HepG2 (cell line): Measurements from ENCODE around the gene UCN2. TPM values are rescaled to one million over a fixed set of nuclear protein-coding genes. Genes with fewer than 3 reads are reported as not detected.

ENCODE experiments used
- AGO2 ChIP-seq: fragments of 200-400 bp; formaldehyde crosslinking; optimal IDR thresholded peaks from 2 replicates; pipeline ENCODE3; 2017; ENCODE audit warnings: mild to moderate bottlenecking, low read depth, low read length, moderate library complexity
- FOXC1 ChIP-seq: sonication (generic); formaldehyde crosslinking; IDR thresholded peaks from 2 replicates; pipeline ENCODE4 v1.8.0; 2022; ENCODE audit warnings: mild to moderate bottlenecking, missing genetic modification reagents, borderline replicate concordance
- GLI4 ChIP-seq: sonication (generic); formaldehyde crosslinking; IDR thresholded peaks from 2 replicates; pipeline ENCODE4 v1.5.1; 2020; ENCODE audit warnings: missing genetic modification reagents, mild to moderate bottlenecking, moderate library complexity, borderline replicate concordance
- GRHL1 ChIP-seq: sonication (generic); formaldehyde crosslinking; conservative IDR thresholded peaks from 2 replicates; pipeline ENCODE4 v1.8.0; 2022; ENCODE audit warnings: missing genetic modification reagents
- HOXD1 ChIP-seq: sonication (generic); formaldehyde crosslinking; IDR thresholded peaks from 2 replicates; pipeline ENCODE4 v1.5.0; 2020; ENCODE audit warnings: missing genetic modification reagents
- KLF13 ChIP-seq: sonication (generic); formaldehyde crosslinking; IDR thresholded peaks from 2 replicates; pipeline ENCODE4 v1.4.0; 2020; ENCODE audit warnings: mild to moderate bottlenecking, missing genetic modification reagents
- MEIS1 ChIP-seq: sonication (generic); formaldehyde crosslinking; IDR thresholded peaks from 2 replicates; pipeline ENCODE4 v1.9.0; 2021; ENCODE audit warnings: mild to moderate bottlenecking, missing genetic modification reagents, moderate library complexity, borderline replicate concordance
- RBM39 ChIP-seq: fragments of 200-400 bp; formaldehyde crosslinking; IDR thresholded peaks from one replicate; pipeline ENCODE4 v1.6.1; 2018; ENCODE audit warnings: antibody characterized with exemption, mild to moderate bottlenecking, low read depth, low read length; ENCODE audit not compliant: poor library complexity, severe bottlenecking
- SMAD1 ChIP-seq: sonication (generic); formaldehyde crosslinking; IDR thresholded peaks from 2 replicates; pipeline ENCODE4 v1.4.0; 2020; ENCODE audit warnings: missing genetic modification reagents, low read depth, mild to moderate bottlenecking, borderline replicate concordance
- SMAD3 ChIP-seq: sonication (generic); formaldehyde crosslinking; IDR thresholded peaks from 2 replicates; pipeline ENCODE4 v1.4.0; 2020; ENCODE audit warnings: missing genetic modification reagents
- TSC22D2 ChIP-seq: sonication (generic); formaldehyde crosslinking; IDR thresholded peaks from 2 replicates; pipeline ENCODE4 v1.5.1; 2020; ENCODE audit warnings: missing genetic modification reagents, mild to moderate bottlenecking, borderline replicate concordance
- ZC3H13 ChIP-seq: sonication (generic); formaldehyde crosslinking; IDR thresholded peaks from 2 replicates; pipeline ENCODE4 v1.8.1; 2023; ENCODE audit warnings: mild to moderate bottlenecking, missing genetic modification reagents, moderate library complexity
- ZKSCAN1 ChIP-seq: fragments of 150-350 bp; IDR thresholded peaks from 2 replicates; pipeline ENCODE4 v1.6.1; 2014; ENCODE audit warnings: low read length
- ZNF33B ChIP-seq: sonication (generic); formaldehyde crosslinking; IDR thresholded peaks from 2 replicates; pipeline ENCODE4 v1.5.1; 2020; ENCODE audit warnings: mild to moderate bottlenecking, missing genetic modification reagents
- ZNF766 ChIP-seq: sonication (generic); formaldehyde crosslinking; IDR thresholded peaks from 2 replicates; pipeline ENCODE4 v1.5.0; 2020; ENCODE audit warnings: missing genetic modification reagents, borderline replicate concordance
- ZNF768 ChIP-seq: sonication (generic); formaldehyde crosslinking; IDR thresholded peaks from 2 replicates; pipeline ENCODE4 v1.4.0; 2020; ENCODE audit warnings: missing genetic modification reagents
- polyA plus RNA-seq, 8 experiments: library from polyadenylated mRNA; depleted of rRNA in 3 of 8; stranded (reverse) in 7 of 8; unstranded in 1 of 8; fragments of >200 nt; fragmentation: Illumina TruSeq in 4 of 8; extraction: Trizol in 4 of 8; gene quantifications; 2 replicates each; pipeline versions ENCODE4 v1.2.1 to v1.2.3, GENCODE V29; 2011 to 2016; ENCODE audit warnings: low read depth in 4 of 8, missing spikeins in 1 of 8, mixed read lengths in 1 of 8; ENCODE audit not compliant: insufficient read depth in 1 of 8
- total RNA-seq, 5 experiments: library from RNA; depleted of rRNA; stranded (reverse); fragments of >200 nt; fragmentation: Illumina TruSeq; extraction: Trizol; gene quantifications; 2 replicates each; pipeline ENCODE4 v1.2.3, GENCODE V29; 2016; ENCODE audit warnings: low read depth in 1 of 5
- TF ChIP-seq, protein P1 (sequence below): sonication (generic); formaldehyde crosslinking; IDR thresholded peaks from 2 replicates; pipeline ENCODE4 v1.5.1; 2020; ENCODE audit warnings: mild to moderate bottlenecking, missing genetic modification reagents, moderate library complexity
- TF ChIP-seq, protein P2 (sequence below): sonication (generic); formaldehyde crosslinking; IDR thresholded peaks from 2 replicates; pipeline ENCODE4 v1.4.0; 2020; ENCODE audit warnings: missing genetic modification reagents
- TF ChIP-seq, protein P3 (sequence below): sonication (generic); formaldehyde crosslinking; IDR thresholded peaks from 2 replicates; pipeline ENCODE4 v1.4.0; 2020; ENCODE audit warnings: missing genetic modification reagents

The UCN2 gene
- total and polyA plus RNA-seq, 2 of the 13 experiments (the other 11 are each of a cell fraction or from before 2014, with no cell fraction given), result 0.07 to 1.5 TPM

DNA sequence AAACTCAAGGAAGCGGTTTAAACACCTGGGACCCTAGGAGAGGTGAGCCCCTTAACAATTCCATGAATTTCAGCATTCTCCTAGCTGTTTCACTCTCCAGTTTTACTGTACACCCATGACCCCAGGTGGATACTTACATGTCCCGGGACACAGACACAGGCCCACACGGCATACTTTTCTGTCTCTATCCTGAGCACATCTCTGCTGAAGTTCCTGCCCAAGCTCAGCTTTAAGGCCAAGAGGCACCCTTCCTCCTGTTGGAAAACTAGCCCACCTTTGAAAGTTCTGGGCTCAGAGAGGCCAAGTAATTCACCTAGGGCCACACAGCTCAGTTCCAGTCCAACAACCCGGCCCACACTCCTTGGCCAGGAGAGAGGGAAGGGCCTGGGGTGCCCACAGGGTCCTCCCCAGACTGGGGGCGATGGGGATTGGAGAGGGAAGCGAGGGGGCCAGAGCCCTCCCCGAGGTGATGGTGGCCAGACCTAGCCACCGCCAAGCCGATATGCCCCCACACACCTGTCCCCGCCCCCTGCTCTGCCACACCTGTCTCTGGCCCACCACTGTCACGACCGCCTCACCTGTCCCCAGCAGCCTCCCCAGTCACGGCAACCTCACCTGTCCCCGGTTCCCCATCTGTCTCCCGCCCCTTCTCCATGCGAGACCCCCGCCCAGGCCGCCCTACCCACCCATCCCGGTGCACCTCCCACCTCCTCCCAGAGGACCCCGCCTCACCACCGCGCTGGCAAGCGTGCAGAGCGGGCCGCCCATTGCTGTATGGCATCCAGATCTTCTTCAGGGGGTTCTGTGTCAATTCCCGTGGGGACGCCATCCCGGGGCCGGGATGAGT is 7.4 kb downstream of the UCN2 start (continued):
- TF ChIP-seq, protein P1, sequence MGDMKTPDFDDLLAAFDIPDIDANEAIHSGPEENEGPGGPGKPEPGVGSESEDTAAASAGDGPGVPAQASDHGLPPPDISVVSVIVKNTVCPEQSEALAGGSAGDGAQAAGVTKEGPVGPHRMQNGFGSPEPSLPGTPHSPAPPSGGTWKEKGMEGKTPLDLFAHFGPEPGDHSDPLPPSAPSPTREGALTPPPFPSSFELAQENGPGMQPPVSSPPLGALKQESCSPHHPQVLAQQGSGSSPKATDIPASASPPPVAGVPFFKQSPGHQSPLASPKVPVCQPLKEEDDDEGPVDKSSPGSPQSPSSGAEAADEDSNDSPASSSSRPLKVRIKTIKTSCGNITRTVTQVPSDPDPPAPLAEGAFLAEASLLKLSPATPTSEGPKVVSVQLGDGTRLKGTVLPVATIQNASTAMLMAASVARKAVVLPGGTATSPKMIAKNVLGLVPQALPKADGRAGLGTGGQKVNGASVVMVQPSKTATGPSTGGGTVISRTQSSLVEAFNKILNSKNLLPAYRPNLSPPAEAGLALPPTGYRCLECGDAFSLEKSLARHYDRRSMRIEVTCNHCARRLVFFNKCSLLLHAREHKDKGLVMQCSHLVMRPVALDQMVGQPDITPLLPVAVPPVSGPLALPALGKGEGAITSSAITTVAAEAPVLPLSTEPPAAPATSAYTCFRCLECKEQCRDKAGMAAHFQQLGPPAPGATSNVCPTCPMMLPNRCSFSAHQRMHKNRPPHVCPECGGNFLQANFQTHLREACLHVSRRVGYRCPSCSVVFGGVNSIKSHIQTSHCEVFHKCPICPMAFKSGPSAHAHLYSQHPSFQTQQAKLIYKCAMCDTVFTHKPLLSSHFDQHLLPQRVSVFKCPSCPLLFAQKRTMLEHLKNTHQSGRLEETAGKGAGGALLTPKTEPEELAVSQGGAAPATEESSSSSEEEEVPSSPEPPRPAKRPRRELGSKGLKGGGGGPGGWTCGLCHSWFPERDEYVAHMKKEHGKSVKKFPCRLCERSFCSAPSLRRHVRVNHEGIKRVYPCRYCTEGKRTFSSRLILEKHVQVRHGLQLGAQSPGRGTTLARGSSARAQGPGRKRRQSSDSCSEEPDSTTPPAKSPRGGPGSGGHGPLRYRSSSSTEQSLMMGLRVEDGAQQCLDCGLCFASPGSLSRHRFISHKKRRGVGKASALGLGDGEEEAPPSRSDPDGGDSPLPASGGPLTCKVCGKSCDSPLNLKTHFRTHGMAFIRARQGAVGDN (CRISPR knock-in tag), result no peak
- TF ChIP-seq ZNF33B (CRISPR knock-in tag), result no peak
- no peak for TF ChIP-seq RBM39
- no peak for TF ChIP-seq AGO2
- no peak for TF ChIP-seq ZKSCAN1
- TF ChIP-seq, protein P2, sequence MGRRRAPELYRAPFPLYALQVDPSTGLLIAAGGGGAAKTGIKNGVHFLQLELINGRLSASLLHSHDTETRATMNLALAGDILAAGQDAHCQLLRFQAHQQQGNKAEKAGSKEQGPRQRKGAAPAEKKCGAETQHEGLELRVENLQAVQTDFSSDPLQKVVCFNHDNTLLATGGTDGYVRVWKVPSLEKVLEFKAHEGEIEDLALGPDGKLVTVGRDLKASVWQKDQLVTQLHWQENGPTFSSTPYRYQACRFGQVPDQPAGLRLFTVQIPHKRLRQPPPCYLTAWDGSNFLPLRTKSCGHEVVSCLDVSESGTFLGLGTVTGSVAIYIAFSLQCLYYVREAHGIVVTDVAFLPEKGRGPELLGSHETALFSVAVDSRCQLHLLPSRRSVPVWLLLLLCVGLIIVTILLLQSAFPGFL (CRISPR knock-in tag), result no peak
- no peak for TF ChIP-seq GRHL1
- TF ChIP-seq MEIS1 (CRISPR knock-in tag), result no peak
- TF ChIP-seq TSC22D2 (CRISPR knock-in tag), result no peak
- TF ChIP-seq HOXD1, result no peak
- no peak for TF ChIP-seq KLF13 (CRISPR knock-in tag)
- no peak for TF ChIP-seq SMAD1 (CRISPR knock-in tag)
- peak; percentile 100 for TF ChIP-seq ZNF768 (CRISPR knock-in tag)
- no peak for TF ChIP-seq FOXC1 (CRISPR knock-in tag)
- TF ChIP-seq GLI4 (CRISPR knock-in tag), result no peak
- no peak for TF ChIP-seq SMAD3 (CRISPR knock-in tag)
- no peak for TF ChIP-seq ZC3H13
- TF ChIP-seq, protein P3, sequence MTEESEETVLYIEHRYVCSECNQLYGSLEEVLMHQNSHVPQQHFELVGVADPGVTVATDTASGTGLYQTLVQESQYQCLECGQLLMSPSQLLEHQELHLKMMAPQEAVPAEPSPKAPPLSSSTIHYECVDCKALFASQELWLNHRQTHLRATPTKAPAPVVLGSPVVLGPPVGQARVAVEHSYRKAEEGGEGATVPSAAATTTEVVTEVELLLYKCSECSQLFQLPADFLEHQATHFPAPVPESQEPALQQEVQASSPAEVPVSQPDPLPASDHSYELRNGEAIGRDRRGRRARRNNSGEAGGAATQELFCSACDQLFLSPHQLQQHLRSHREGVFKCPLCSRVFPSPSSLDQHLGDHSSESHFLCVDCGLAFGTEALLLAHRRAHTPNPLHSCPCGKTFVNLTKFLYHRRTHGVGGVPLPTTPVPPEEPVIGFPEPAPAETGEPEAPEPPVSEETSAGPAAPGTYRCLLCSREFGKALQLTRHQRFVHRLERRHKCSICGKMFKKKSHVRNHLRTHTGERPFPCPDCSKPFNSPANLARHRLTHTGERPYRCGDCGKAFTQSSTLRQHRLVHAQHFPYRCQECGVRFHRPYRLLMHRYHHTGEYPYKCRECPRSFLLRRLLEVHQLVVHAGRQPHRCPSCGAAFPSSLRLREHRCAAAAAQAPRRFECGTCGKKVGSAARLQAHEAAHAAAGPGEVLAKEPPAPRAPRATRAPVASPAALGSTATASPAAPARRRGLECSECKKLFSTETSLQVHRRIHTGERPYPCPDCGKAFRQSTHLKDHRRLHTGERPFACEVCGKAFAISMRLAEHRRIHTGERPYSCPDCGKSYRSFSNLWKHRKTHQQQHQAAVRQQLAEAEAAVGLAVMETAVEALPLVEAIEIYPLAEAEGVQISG (CRISPR knock-in tag), result no peak
- no peak for TF ChIP-seq ZNF766 (CRISPR knock-in tag)
